Measurements from ENCODE around the gene DIP2B.

Gene DIP2B

DNA sequence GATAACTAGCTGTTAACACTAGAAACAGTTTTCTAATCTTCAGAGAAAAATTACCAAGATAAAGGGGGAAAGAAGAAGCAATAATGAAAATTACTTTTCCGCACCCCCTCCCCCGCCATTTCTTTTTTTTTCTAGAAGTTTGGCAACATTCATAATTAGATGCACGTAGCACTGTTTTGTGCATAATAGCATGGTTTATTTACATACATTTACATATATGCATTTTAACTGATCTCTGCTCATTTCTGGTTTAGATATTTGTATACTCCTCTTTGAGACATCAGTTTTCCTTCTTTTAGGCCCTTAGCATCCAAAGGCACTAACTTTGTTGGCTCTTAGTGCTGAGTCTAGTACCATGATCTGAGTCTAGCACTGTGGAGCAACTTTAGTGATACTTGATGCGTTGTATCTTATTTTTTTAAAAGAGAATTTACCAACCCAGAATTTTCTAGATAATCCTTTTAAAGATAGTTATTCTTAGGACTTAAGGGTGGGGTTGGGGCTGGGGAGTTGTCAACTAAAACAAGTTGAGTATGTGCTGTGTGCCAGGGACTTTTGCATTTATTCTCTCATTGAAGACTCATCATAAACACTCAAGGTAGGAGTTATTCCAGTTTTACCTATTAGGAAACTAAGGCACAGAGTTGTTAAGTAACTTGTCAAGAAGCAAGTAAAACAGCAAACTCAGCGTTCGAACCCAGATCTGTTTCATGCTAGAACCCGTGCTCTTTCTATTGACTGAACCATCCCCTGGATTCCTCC, 110.5 kb downstream of the DIP2B start:
- peak overlapping the region; percentile 82 for H3K27ac ChIP-seq (ENCODE audit: low read depth, low read length)
- peak overlapping the region; percentile 13 for H3K9ac ChIP-seq (ENCODE audit: low read length)
- no peaks in the 10 kb centered on the region for H3K9me3 ChIP-seq (ENCODE audit: control insufficient read depth, insufficient read depth, low read depth, low read length)
- H3K4me1 ChIP-seq (ENCODE audit: control insufficient read depth, insufficient read depth, low read length), result peaks cover 66% of the 10 kb centered on the region
- no peaks in the 10 kb centered on the region for H3K36me3 ChIP-seq (ENCODE audit: control insufficient read depth, insufficient read depth, low read length)
- H3K27me3 ChIP-seq (ENCODE audit: control insufficient read depth, insufficient read depth, low read length), result no peaks in the 10 kb centered on the region
- no peak overlapping the region for H3K4me3 ChIP-seq (ENCODE audit: low read depth, low read length)

- peak overlapping the region; percentile 18 for H3K9ac ChIP-seq (ENCODE audit: low read length)
- no peaks in the 10 kb centered on the region for H3K36me3 ChIP-seq (ENCODE audit: control insufficient read depth, insufficient read depth, low read length)
- no peak overlapping the region for H3K4me3 ChIP-seq (ENCODE audit: low read depth, low read length)
- no peaks in the 10 kb centered on the region for H3K27me3 ChIP-seq (ENCODE audit: control insufficient read depth, insufficient read depth, low read length)
- H3K4me1 ChIP-seq (ENCODE audit: control insufficient read depth, insufficient read depth, low read length), result peaks cover 72% of the 10 kb centered on the region
- H3K9me3 ChIP-seq (ENCODE audit: control insufficient read depth, insufficient read depth, low read depth, low read length), result no peaks in the 10 kb centered on the region
- peak overlapping the region; percentile 75 for H3K27ac ChIP-seq (ENCODE audit: low read depth, low read length)
These were observed 111.1 kb downstream of the DIP2B start for GRCh38 chr12:50615907-50616296.

GRCh38 chr12:50617657-50618056, 112.9 kb downstream of the DIP2B start:
- Histone ChIP-seq H3K4me1 (ENCODE audit: control insufficient read depth, insufficient read depth, low read length) (peaks cover 81% of the 10 kb centered on the region), H3K9ac (ENCODE audit: low read length) (no peak overlapping the region), H3K9me3 (ENCODE audit: control insufficient read depth, insufficient read depth, low read depth, low read length) (no peaks in the 10 kb centered on the region), H3K36me3 (ENCODE audit: control insufficient read depth, insufficient read depth, low read length) (no peaks in the 10 kb centered on the region), H3K27me3 (ENCODE audit: control insufficient read depth, insufficient read depth, low read length) (no peaks in the 10 kb centered on the region), H3K4me3 (ENCODE audit: low read depth, low read length) (no peak overlapping the region), H3K27ac (ENCODE audit: low read depth, low read length) (no peak overlapping the region)

- Histone ChIP-seq H3K36me3 (ENCODE audit: control insufficient read depth, insufficient read depth, low read length) (no peaks in the 10 kb centered on the region), H3K9me3 (ENCODE audit: control insufficient read depth, insufficient read depth, low read depth, low read length) (no peaks in the 10 kb centered on the region), H3K9ac (ENCODE audit: low read length) (no peak overlapping the region), H3K27me3 (ENCODE audit: control insufficient read depth, insufficient read depth, low read length) (no peaks in the 10 kb centered on the region), H3K4me3 (ENCODE audit: low read depth, low read length) (no peak overlapping the region), H3K4me1 (ENCODE audit: control insufficient read depth, insufficient read depth, low read length) (peaks cover 67% of the 10 kb centered on the region), H3K27ac (ENCODE audit: low read depth, low read length) (peak overlapping the region; percentile 20; the same call in 1 of the 2 replicates)
These were observed 114.3 kb downstream of the DIP2B start for GRCh38 chr12:50618864-50619609.

GRCh38 chr12:50619610-50619958, 114.8 kb downstream of the DIP2B start:
- Histone ChIP-seq H3K9me3 (ENCODE audit: control insufficient read depth, insufficient read depth, low read depth, low read length) (no peaks in the 10 kb centered on the region), H3K36me3 (ENCODE audit: control insufficient read depth, insufficient read depth, low read length) (no peaks in the 10 kb centered on the region), H3K4me1 (ENCODE audit: control insufficient read depth, insufficient read depth, low read length) (peaks cover 63% of the 10 kb centered on the region), H3K27ac (ENCODE audit: low read depth, low read length) (no peak overlapping the region; the same call in 1 of the 2 replicates), H3K4me3 (ENCODE audit: low read depth, low read length) (no peak overlapping the region), H3K27me3 (ENCODE audit: control insufficient read depth, insufficient read depth, low read length) (no peaks in the 10 kb centered on the region), H3K9ac (ENCODE audit: low read length) (no peak overlapping the region)

DNA sequence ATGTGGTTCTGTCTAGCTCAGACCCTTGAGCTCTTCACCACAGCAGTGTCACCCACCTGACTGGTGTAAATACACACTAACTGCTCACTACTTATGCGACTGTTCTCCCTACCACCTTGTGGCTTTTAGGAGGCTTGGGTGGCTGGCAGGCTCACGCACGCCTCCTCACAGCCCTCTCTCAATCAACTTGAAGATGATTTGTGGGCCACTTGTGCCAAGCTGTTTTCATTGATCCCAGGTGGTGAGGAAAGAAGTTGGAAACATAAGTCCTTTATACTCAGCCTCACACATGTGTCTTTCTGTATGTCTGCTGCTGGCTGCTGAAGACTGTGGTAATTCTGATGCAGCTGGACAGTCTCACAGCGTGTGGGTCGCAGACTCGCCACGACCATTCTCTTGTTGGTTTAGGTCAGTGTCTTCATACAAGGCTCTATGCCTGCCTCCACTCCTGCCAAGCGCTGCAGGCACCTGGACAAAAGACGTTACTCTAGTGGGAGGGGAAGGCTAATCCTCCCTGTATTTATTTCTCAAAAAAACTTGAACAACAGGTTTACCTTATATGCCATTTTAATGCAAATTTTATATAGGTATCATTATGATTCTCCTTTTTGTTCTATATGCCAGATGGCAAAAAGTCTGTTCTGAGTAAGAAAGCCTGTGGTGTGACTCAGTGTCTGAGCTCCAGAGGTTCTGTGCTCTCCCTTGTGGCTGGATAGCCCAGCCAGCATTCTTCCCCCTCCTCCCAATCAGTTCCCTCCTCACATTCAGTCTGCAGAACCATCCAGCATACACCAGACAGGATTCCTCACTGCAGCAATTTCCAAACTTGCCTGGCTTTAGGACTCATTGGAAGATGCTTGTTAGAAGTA, 115.6 kb downstream of the DIP2B start:
- peak overlapping the region; percentile 49 for H3K9ac ChIP-seq (ENCODE audit: low read length)
- H3K4me1 ChIP-seq (ENCODE audit: control insufficient read depth, insufficient read depth, low read length), result peaks cover 63% of the 10 kb centered on the region
- no peaks in the 10 kb centered on the region for H3K9me3 ChIP-seq (ENCODE audit: control insufficient read depth, insufficient read depth, low read depth, low read length)
- peak overlapping the region; percentile 23; the same call in 1 of the 2 replicates for H3K27ac ChIP-seq (ENCODE audit: low read depth, low read length)
- no peaks in the 10 kb centered on the region for H3K36me3 ChIP-seq (ENCODE audit: control insufficient read depth, insufficient read depth, low read length)
- H3K4me3 ChIP-seq (ENCODE audit: low read depth, low read length), result no peak overlapping the region
- H3K27me3 ChIP-seq (ENCODE audit: control insufficient read depth, insufficient read depth, low read length), result no peaks in the 10 kb centered on the region

- Histone ChIP-seq H3K36me3 (ENCODE audit: control insufficient read depth, insufficient read depth, low read length) (no peaks in the 10 kb centered on the region), H3K9ac (ENCODE audit: low read length) (no peak overlapping the region), H3K9me3 (ENCODE audit: control insufficient read depth, insufficient read depth, low read depth, low read length) (no peaks in the 10 kb centered on the region), H3K4me1 (ENCODE audit: control insufficient read depth, insufficient read depth, low read length) (peaks cover 63% of the 10 kb centered on the region), H3K27ac (ENCODE audit: low read depth, low read length) (peak overlapping the region; percentile 23; the same call in 1 of the 2 replicates), H3K27me3 (ENCODE audit: control insufficient read depth, insufficient read depth, low read length) (no peaks in the 10 kb centered on the region), H3K4me3 (ENCODE audit: low read depth, low read length) (no peak overlapping the region)
These were observed 116.2 kb downstream of the DIP2B start for GRCh38 chr12:50620978-50621360.

DNA sequence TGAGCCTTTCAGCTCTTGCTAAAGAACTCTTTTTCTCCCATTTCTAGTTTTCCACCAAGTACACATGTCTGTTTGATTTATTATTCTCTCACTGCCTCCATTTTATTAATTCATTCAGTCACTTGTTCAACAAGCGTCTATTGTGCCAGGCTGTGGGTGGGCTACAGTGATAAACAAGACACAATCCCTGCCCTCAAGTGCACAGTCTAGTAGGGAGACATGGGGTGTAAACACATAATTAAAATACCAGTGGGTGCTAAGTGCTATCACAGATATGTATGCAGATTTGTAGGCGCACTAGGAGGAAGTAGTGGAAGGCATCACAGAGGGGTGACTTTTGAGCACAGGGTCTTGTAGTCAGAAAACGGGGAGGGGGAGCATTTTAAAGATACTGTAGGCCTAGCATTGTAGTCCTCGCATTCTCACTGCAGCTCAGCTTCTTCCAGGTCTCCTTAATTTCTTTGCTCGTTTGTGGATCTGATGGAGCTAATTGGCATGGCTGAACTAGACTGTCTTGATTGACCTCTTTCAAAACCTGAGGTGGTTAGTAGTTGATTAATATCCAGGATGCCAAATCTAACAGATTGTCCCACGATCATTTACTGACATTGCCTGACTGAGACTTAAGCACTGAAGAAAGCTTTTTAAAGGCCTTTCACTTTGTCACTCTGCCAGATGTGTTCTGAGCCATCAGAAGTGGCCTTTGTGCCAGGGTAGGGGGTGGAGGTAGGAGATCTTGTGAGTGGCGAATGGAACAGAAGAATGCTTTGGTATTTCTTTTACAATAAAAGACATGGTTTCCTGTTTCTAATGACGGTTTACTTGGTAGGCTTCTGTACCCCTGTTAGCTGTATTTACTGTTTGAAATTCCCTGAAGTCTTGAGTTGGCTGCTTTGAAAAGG, 116.9 kb downstream of the DIP2B start:
- H3K9ac ChIP-seq (ENCODE audit: low read length), result no peak overlapping the region
- no peaks in the 10 kb centered on the region for H3K27me3 ChIP-seq (ENCODE audit: control insufficient read depth, insufficient read depth, low read length)
- peak overlapping the region; percentile 23; the same call in 1 of the 2 replicates for H3K27ac ChIP-seq (ENCODE audit: low read depth, low read length)
- H3K36me3 ChIP-seq (ENCODE audit: control insufficient read depth, insufficient read depth, low read length), result 0 out of 2 replicates have a peak, but pooled peaks cover under 1% of the 10 kb centered on the region
- no peak overlapping the region for H3K4me3 ChIP-seq (ENCODE audit: low read depth, low read length)
- no peaks in the 10 kb centered on the region for H3K9me3 ChIP-seq (ENCODE audit: control insufficient read depth, insufficient read depth, low read depth, low read length)
- H3K4me1 ChIP-seq (ENCODE audit: control insufficient read depth, insufficient read depth, low read length), result peaks cover 60% of the 10 kb centered on the region

- Histone ChIP-seq H3K4me1 (ENCODE audit: control insufficient read depth, insufficient read depth, low read length) (peaks cover 42% of the 10 kb centered on the region), H3K9me3 (ENCODE audit: control insufficient read depth, insufficient read depth, low read depth, low read length) (no peaks in the 10 kb centered on the region), H3K27me3 (ENCODE audit: control insufficient read depth, insufficient read depth, low read length) (no peaks in the 10 kb centered on the region), H3K4me3 (ENCODE audit: low read depth, low read length) (no peak overlapping the region), H3K36me3 (ENCODE audit: control insufficient read depth, insufficient read depth, low read length) (peaks cover 14% of the 10 kb centered on the region), H3K9ac (ENCODE audit: low read length) (no peak overlapping the region), H3K27ac (ENCODE audit: low read depth, low read length) (no peak overlapping the region)
These were observed 120.5 kb downstream of the DIP2B start for GRCh38 chr12:50625029-50625925.

Data from HUES6 (cell line).